Ovary (tissue), 3 donors: ENCODE results near the gene TIMM10B.

Source experiments
- EP300 ChIP-seq: sonication (generic); formaldehyde crosslinking; IDR thresholded peaks from one replicate; pipeline ENCODE4 v1.6.1; 2017; ENCODE audit warnings: antibody characterized with exemption
- POLR2A ChIP-seq: fragments of 450-650 bp; IDR thresholded peaks from one replicate; pipeline ENCODE4 v1.6.1; 2017; ENCODE audit warnings: antibody characterized with exemption, mild to moderate bottlenecking, moderate library complexity
- TF ChIP-seq, protein P1 (sequence below), 3 donors: fragments of 450-650 bp in 2 of 3; fragments of 200-600 bp in 1 of 3; IDR thresholded peaks; one replicate each; pipeline versions ENCODE4 v1.5.1 to v1.8.0; 2016 to 2022; ENCODE audit warnings: antibody characterized with exemption in 3 of 3, mild to moderate bottlenecking in 1 of 3
- donor health status: DM: no; HTN: no; CAD: no.

DNA sequence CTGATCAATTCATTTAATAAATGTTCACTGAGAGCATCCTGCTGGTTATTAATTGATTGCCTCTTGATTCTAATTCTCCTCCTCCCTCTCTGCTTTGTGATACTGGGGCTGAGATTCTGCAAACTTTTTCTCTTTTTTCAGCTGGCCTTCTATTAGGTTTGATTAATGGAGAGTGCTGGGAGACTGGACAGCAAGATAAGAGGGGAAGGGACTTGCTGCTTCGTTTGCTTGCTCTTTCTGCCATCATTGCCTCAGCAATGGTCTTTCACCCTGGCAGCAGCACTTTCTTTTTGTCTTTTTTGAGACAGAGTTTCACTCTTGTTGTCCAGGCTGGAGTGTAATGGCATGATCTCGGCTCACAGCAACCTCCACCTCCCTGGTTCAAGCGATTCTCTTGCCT is 22.9 kb downstream of the TIMM10B start:
- TF ChIP-seq POLR2A (no peak), EP300 (no peak)
- TF ChIP-seq, protein P1, sequence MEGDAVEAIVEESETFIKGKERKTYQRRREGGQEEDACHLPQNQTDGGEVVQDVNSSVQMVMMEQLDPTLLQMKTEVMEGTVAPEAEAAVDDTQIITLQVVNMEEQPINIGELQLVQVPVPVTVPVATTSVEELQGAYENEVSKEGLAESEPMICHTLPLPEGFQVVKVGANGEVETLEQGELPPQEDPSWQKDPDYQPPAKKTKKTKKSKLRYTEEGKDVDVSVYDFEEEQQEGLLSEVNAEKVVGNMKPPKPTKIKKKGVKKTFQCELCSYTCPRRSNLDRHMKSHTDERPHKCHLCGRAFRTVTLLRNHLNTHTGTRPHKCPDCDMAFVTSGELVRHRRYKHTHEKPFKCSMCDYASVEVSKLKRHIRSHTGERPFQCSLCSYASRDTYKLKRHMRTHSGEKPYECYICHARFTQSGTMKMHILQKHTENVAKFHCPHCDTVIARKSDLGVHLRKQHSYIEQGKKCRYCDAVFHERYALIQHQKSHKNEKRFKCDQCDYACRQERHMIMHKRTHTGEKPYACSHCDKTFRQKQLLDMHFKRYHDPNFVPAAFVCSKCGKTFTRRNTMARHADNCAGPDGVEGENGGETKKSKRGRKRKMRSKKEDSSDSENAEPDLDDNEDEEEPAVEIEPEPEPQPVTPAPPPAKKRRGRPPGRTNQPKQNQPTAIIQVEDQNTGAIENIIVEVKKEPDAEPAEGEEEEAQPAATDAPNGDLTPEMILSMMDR (IDR thresholded peaks at IDR 0.05): no peak
